HTR-8/SVneo (cell line): ENCODE results near the gene HUNK.
"Not testable (repeated sequence)": the region's sequence is repeated elsewhere in the genome, so short reads cannot be mapped to it uniquely, and the experiment has no call there.

Experiments
- DNase-seq: peaks from one replicate; pipeline ENCODE4 v3.0.0; 2011; ENCODE audit warnings: low spot score, mixed read lengths; ENCODE audit not compliant: insufficient read length
- FAIRE-seq: peaks from 2 replicates; lab custom pipeline; 2011; peaks lifted over from hg19 to GRCh38; lab: Jason Lieb, UNC

HUNK gene

GRCh38 chr21:31946231-31946630 lies 73.4 kb downstream of the HUNK start:
- no peak for DNase-seq
- no peak for FAIRE-seq

GRCh38 chr21:31946876-31947550 lies 74.2 kb downstream of the HUNK start:
- FAIRE-seq, DNase-seq: not testable (repeated sequence)

DNA sequence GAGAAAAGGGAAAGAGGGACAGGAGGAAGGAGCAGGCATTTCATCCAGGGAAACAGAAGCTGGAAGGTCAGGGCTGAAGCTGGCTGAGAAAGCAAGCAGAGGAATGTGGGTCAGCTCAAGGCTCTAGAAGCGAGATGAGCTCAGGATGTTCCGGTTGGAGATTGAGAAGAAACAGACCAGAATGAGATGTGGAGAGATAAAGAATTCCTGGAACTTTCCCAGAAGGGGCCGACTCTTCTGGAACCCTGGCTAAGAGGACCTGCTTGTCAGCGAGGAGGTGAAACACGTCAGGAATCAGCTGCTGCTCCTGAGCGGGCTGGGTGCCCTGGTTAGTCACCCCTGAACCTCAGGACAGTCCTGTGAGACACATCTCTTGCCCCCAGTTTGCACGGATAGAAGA lies 75.9 kb downstream of the HUNK start:
- FAIRE-seq (no peak), DNase-seq (no peak)

DNA sequence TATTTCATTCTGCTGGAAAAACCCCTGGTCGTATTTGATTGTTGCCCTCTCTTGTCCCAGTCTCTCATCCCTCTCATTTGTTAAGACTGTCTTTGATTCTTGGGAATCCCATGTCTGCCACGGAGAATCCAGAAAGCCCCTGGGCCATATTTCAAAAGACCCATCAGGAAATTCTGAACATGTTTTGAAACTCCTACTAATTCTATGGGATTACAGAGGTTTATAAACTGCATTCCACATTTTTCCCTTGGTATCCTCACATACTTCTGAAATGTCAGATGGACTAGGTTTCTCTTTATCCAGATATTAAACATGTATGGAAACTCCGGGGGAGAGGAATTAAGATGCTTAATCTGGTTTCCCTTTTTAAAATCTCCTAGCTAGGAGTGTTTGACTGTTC lies 80.0 kb downstream of the HUNK start:
- DNase-seq, result no peak
- FAIRE-seq, result no peak

DNA sequence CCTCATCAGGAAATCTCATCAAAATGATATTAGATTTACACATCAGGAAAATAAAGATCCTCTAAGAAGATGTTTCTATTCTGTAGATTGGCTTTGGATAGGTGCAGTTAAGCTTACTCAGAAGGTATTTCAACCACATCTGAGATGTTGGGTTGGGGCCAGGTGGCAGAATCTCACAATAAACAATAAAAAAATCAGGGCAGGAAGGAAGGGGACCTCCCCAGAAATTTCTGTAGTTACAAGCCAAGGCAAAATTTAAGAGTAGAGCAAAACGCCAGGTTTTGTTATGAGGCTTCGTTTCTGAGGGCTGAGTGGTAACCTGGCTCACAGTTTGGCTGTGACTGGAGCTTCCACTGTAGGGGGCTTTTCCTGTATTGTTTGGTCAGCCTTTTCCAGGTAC lies 84.8 kb downstream of the HUNK start:
- no peak for DNase-seq
- no peak for FAIRE-seq

GRCh38 chr21:31959881-31960280 lies 87.1 kb downstream of the HUNK start:
- no peak for FAIRE-seq
- DNase-seq, result no peak

DNA sequence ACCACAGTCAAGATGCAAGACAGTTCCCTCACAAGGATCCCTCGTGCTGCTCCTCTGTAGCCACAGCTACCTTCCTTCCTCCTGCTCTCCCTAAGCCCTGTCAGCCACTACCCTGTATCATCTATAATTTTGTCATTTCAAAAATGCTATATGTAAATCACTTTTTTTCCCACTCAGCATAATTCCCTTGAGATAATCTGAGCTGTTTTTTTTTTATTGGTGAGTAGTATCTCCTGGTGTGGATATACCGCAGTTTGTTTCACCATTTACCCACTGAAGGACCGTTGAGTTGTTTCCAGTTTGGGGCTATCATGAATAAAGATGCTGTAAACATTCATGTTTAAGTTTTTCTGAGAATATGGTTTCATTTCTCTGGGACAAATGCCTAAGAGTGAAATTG lies 88.2 kb downstream of the HUNK start:
- no peak for DNase-seq
- FAIRE-seq, result no peak

GRCh38 chr21:31961704-31962103 lies 88.9 kb downstream of the HUNK start:
- DNase-seq (no peak), FAIRE-seq (no peak)

GRCh38 chr21:31964692-31965091 lies 91.9 kb downstream of the HUNK start:
- FAIRE-seq (no peak), DNase-seq (no peak)

DNA sequence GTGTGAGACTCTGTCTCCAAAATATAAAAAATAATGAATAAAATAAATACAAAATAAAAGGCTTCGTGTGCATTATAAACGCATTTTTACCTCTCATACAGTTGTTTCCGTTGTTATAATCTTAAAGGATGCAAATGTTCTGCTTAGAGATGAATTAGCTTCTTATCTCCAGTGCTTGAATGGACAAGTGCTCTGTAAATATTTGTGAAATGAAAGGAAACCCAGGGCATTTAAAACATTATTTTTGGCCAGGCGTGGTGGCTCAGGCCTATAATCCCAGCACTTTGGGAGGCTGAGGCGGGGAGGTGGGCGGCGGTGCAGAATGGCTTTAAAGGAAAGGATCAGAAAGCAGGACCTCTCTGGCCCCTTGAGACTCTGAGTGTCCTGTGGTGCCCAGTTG lies 94.5 kb downstream of the HUNK start:
- DNase-seq (no peak), FAIRE-seq (no peak)

GRCh38 chr21:31972622-31973021 lies 99.8 kb downstream of the HUNK start:
- no peak for FAIRE-seq
- DNase-seq, result no peak

- no peak for DNase-seq
- FAIRE-seq, result no peak
These were observed 100.7 kb downstream of the HUNK start for GRCh38 chr21:31973402-31973944.

DNA sequence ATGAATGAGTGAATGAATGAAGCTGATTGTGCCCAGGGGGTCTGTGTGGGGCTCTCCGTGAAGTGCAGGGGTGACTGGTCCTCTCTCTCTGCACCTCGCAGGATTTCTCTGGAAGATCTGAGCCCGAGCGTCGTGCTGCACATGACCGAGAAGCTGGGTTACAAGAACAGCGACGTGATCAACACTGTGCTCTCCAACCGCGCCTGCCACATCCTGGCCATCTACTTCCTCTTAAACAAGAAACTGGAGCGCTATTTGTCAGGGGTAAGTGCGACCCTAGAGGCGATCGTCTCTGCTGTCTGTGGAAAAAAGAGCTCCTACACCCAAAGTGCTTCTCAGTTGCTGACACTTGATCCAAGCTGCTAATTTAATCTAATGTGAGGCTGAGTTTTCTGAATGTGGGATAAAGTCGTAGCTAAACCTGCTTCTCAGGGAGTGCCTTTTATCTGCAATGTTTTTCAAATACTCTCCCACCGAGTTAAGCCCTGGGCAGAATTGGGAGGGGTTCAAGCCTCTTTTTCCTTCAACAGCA lies 101.7 kb downstream of the HUNK start:
- FAIRE-seq, result no peak

DNA sequence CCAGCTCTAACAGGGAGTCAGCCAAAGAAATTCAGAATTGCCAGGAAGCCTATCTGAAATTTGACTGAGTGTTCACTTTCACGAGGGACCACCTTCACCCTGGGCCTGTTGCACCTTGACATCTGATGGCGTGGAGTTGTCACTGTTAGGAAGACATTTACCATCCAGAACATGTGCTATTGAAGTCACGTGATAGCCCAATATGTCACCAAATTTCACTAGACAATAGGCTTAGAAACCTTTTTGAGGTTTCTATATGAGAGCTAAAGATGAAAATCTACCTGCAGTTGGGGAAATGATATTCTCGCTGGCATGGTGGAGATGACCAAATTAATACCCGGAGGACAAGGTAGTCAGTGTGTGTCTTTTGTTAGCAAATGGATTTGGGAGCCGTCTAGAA lies 102.7 kb downstream of the HUNK start:
- no peak for FAIRE-seq
- no peak for DNase-seq

More for the DNA sequence above, 101.7 kb downstream of the HUNK start:
- no peak for DNase-seq

- DNase-seq (no peak), FAIRE-seq (no peak)
These were observed 105.0 kb downstream of the HUNK start for GRCh38 chr21:31977816-31978215.

GRCh38 chr21:31983120-31983519 lies 110.3 kb downstream of the HUNK start:
- no peak for FAIRE-seq
- no peak for DNase-seq

GRCh38 chr21:31983554-31983953 lies 110.7 kb downstream of the HUNK start:
- FAIRE-seq (no peak), DNase-seq (no peak)

DNA sequence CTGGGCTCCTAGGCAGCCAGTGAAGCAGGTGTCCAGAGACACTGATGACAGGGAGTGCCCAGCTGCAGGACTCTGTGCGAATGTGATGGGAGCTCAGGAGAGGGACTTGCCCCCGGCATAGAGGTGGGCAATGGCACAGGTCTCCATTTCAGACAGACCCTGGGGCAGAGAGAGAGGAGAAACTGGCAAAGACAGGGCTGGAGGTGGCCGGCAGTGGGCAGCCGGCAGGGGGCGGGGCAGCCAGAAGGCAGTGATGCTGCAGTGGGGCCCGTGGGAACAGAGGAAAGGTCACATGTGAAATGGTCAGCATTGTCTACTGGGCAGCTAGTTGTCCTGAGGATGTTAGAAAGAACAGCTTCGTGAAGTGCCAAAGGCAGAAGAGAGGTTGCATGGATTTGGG lies 112.6 kb downstream of the HUNK start:
- FAIRE-seq (no peak), DNase-seq (no peak)

GRCh38 chr21:31986035-31986856 lies 113.4 kb downstream of the HUNK start:
- FAIRE-seq, result no peak

GRCh38 chr21:31987696-31988095 lies 114.9 kb downstream of the HUNK start:
- FAIRE-seq, result no peak
- DNase-seq, result no peak

More at GRCh38 chr21:31986035-31986856, 113.4 kb downstream of the HUNK start:
- no peak for DNase-seq
